Skeletal muscle satellite cell (primary cell): ENCODE results near the gene ENPP5.

Source experiments
- H3K27me3 ChIP-seq: 2 replicates; pipeline ENCODE4 v1.7.0; 2013; ENCODE audit warnings: low read length; ENCODE audit not compliant: control insufficient read depth, insufficient read depth
- H3K36me3 ChIP-seq: 2 replicates; pipeline ENCODE4 v1.7.0; 2013; ENCODE audit warnings: mild to moderate bottlenecking, control low read depth, low read length; ENCODE audit not compliant: insufficient read depth
- H3K4me1 ChIP-seq: 2 replicates; pipeline ENCODE4 v1.7.0; 2013; ENCODE audit warnings: low read length; ENCODE audit not compliant: control insufficient read depth, insufficient read depth
- H3K4me2 ChIP-seq: 2 replicates; pipeline ENCODE4 v1.7.0; 2013; ENCODE audit warnings: mild to moderate bottlenecking, low read length
- H3K4me3 ChIP-seq: 2 replicates; pipeline ENCODE4 v1.7.0; 2013; ENCODE audit warnings: low read length
- H3K9ac ChIP-seq: 2 replicates; pipeline ENCODE4 v1.7.0; 2013; ENCODE audit warnings: mild to moderate bottlenecking, low read depth, low read length, moderate library complexity
- H3K9me3 ChIP-seq: replicated peaks from 2 replicates; pipeline ENCODE4 v1.7.0; 2013; ENCODE audit warnings: mild to moderate bottlenecking, control low read depth, low read length

ENPP5 gene

GRCh38 chr6:46204880-46205650 is 34.3 kb upstream of the ENPP5 start:
- H3K27me3 ChIP-seq: peaks cover 24% of the 10 kb centered on the region
- H3K36me3 ChIP-seq: no peaks in the 10 kb centered on the region
- no peak overlapping the region for H3K9ac ChIP-seq
- no peaks in the 10 kb centered on the region for H3K4me1 ChIP-seq
- no peak overlapping the region for H3K4me2 ChIP-seq
- H3K9me3 ChIP-seq: no peaks in the 10 kb centered on the region
- no peak overlapping the region for H3K4me3 ChIP-seq

- H3K4me2 ChIP-seq: no peak overlapping the region
- peaks cover 8% of the 10 kb centered on the region for H3K4me1 ChIP-seq
- H3K9me3 ChIP-seq: no peaks in the 10 kb centered on the region
- H3K4me3 ChIP-seq: no peak overlapping the region
- no peak overlapping the region for H3K9ac ChIP-seq
- H3K36me3 ChIP-seq: no peaks in the 10 kb centered on the region
- peaks cover 24% of the 10 kb centered on the region for H3K27me3 ChIP-seq
Measured at GRCh38 chr6:46203391-46204177, 32.8 kb upstream of the ENPP5 start.

- H3K4me3 ChIP-seq: no peak overlapping the region
- peaks cover 16% of the 10 kb centered on the region for H3K27me3 ChIP-seq
- no peak overlapping the region for H3K9ac ChIP-seq
- H3K9me3 ChIP-seq: no peaks in the 10 kb centered on the region
- H3K4me2 ChIP-seq: no peak overlapping the region
- no peaks in the 10 kb centered on the region for H3K36me3 ChIP-seq
- H3K4me1 ChIP-seq: peaks cover 8% of the 10 kb centered on the region
Measured at GRCh38 chr6:46201702-46202101, 30.9 kb upstream of the ENPP5 start.

- H3K9me3 ChIP-seq: no peaks in the 10 kb centered on the region
- H3K27me3 ChIP-seq: peaks cover 16% of the 10 kb centered on the region
- no peak overlapping the region for H3K4me2 ChIP-seq
- no peak overlapping the region for H3K9ac ChIP-seq
- H3K4me3 ChIP-seq: no peak overlapping the region
- no peaks in the 10 kb centered on the region for H3K36me3 ChIP-seq
- H3K4me1 ChIP-seq: peaks cover 8% of the 10 kb centered on the region
Measured at GRCh38 chr6:46199387-46199786, 28.6 kb upstream of the ENPP5 start.

GRCh38 chr6:46191961-46192360 is 21.2 kb upstream of the ENPP5 start:
- no peaks in the 10 kb centered on the region for H3K36me3 ChIP-seq
- no peaks in the 10 kb centered on the region for H3K9me3 ChIP-seq
- H3K27me3 ChIP-seq: no peaks in the 10 kb centered on the region
- H3K9ac ChIP-seq: no peak overlapping the region
- peak overlapping the region; percentile 35 for H3K4me2 ChIP-seq
- no peak overlapping the region for H3K4me3 ChIP-seq
- H3K4me1 ChIP-seq: peaks cover 23% of the 10 kb centered on the region

- Histone ChIP-seq H3K4me1 (peaks cover 30% of the 10 kb centered on the region), H3K9me3 (no peaks in the 10 kb centered on the region), H3K36me3 (no peaks in the 10 kb centered on the region), H3K4me2 (no peak overlapping the region), H3K9ac (no peak overlapping the region), H3K27me3 (no peaks in the 10 kb centered on the region), H3K4me3 (no peak overlapping the region)
Measured at GRCh38 chr6:46190889-46191288, 20.1 kb upstream of the ENPP5 start.

- Histone ChIP-seq H3K4me1 (peaks cover 34% of the 10 kb centered on the region), H3K9ac (no peak overlapping the region), H3K27me3 (no peaks in the 10 kb centered on the region), H3K9me3 (no peaks in the 10 kb centered on the region), H3K36me3 (no peaks in the 10 kb centered on the region), H3K4me3 (no peak overlapping the region), H3K4me2 (no peak overlapping the region)
Measured at GRCh38 chr6:46189726-46190125, 18.9 kb upstream of the ENPP5 start.

GRCh38 chr6:46186583-46186982 is 15.8 kb upstream of the ENPP5 start:
- Histone ChIP-seq H3K9ac (no peak overlapping the region), H3K36me3 (no peaks in the 10 kb centered on the region), H3K4me1 (peaks cover 31% of the 10 kb centered on the region), H3K4me3 (no peak overlapping the region), H3K27me3 (peaks cover 5% of the 10 kb centered on the region), H3K4me2 (no peak overlapping the region), H3K9me3 (no peaks in the 10 kb centered on the region)

- Histone ChIP-seq H3K9ac (no peak overlapping the region), H3K4me2 (peak overlapping the region; percentile 58), H3K36me3 (no peaks in the 10 kb centered on the region), H3K27me3 (peaks cover 21% of the 10 kb centered on the region), H3K4me1 (peaks cover 21% of the 10 kb centered on the region), H3K4me3 (no peak overlapping the region), H3K9me3 (no peaks in the 10 kb centered on the region)
Measured at GRCh38 chr6:46184114-46184513, 13.3 kb upstream of the ENPP5 start.

GRCh38 chr6:46175976-46176375 is 5.2 kb upstream of the ENPP5 start:
- Histone ChIP-seq H3K4me3 (no peak overlapping the region), H3K9ac (no peak overlapping the region), H3K36me3 (no peaks in the 10 kb centered on the region), H3K4me1 (no peaks in the 10 kb centered on the region), H3K27me3 (peaks cover 49% of the 10 kb centered on the region), H3K9me3 (no peaks in the 10 kb centered on the region), H3K4me2 (no peak overlapping the region)

GRCh38 chr6:46175446-46175845 is 4.7 kb upstream of the ENPP5 start:
- Histone ChIP-seq H3K9ac (no peak overlapping the region), H3K9me3 (no peaks in the 10 kb centered on the region), H3K4me1 (peaks cover 4% of the 10 kb centered on the region), H3K27me3 (peaks cover 50% of the 10 kb centered on the region), H3K4me2 (no peak overlapping the region), H3K4me3 (no peak overlapping the region), H3K36me3 (no peaks in the 10 kb centered on the region)
